HepG2 (cell line): ENCODE data around the gene BPIFB6. TPM values are rescaled to one million over a fixed set of nuclear protein-coding genes. Genes with fewer than 3 reads are reported as not detected.

Experiments
- ATAC-seq: fragments of 200-7000 bp; cut with Tn5 transposase; 3 replicates; pipeline ENCODE4 v1.9.1; 2020; ENCODE audit warnings: mild to moderate bottlenecking, moderate library complexity
- BruUV-seq: library from RNA; stranded (reverse); fragments of 400-500 nt; replicated peaks from 2 replicates; lab custom pipeline; 2021; lab: Mats Ljungman, UMichigan
- CTCF ChIA-PET: fragments of 300-600 bp; formaldehyde crosslinking; extraction: SDS; loops from one replicate; lab custom pipeline; 2021; ENCODE audit warnings: low total read pairs, inconsistent platforms, low intra/inter-chr PET ratio; lab: Yijun Ruan, JAX
- POLR2A ChIA-PET: fragments of 350-600 bp; sonication (Branson Sonifier 250); formaldehyde crosslinking; loops from one replicate; lab custom pipeline; 2020; ENCODE audit warnings: antibody characterized with exemption, inconsistent platforms; lab: Yijun Ruan, JAX
- DNase-seq: peaks from one replicate; pipeline ENCODE4 v3.0.0-alpha.2; 2015; ENCODE audit warnings: low spot score
- FAIRE-seq: peaks from 3 replicates; lab custom pipeline; 2011; peaks lifted over from hg19 to GRCh38; lab: Jason Lieb, UNC
- H2AFZ ChIP-seq: one replicate; pipeline ENCODE4 v1.6.1; 2011; ENCODE audit warnings: low read length, inconsistent platforms
- H3K27ac ChIP-seq: fragments of 300-600 bp; 3 replicates; pipeline ENCODE4 v1.8.0; 2011; ENCODE audit warnings: mixed run types, mild to moderate bottlenecking, mixed read lengths, low read length, inconsistent platforms; ENCODE audit not compliant: insufficient read depth; ENCODE audit errors: extremely low read length
- H3K27me3 ChIP-seq, 2 experiments: fragments of 200-600 bp in 1 of 2; 2 replicates in 1 of 2; 3 replicates in 1 of 2; pipeline versions ENCODE4 v1.6.0 to v1.8.0; 2011; ENCODE audit warnings: low read length in 2 of 2, mild to moderate bottlenecking in 2 of 2, moderate library complexity in 2 of 2, inconsistent platforms in 1 of 2; ENCODE audit not compliant: insufficient read depth in 2 of 2, control insufficient read depth in 1 of 2
- H3K36me3 ChIP-seq, 2 experiments: fragments of 200-600 bp in 1 of 2; replicated peaks in 1 of 2; 2 replicates in 1 of 2; 3 replicates in 1 of 2; pipeline versions ENCODE4 v1.5.1 to v1.8.0; 2011; ENCODE audit warnings: low read length in 2 of 2, inconsistent platforms in 1 of 2; ENCODE audit not compliant: insufficient read depth in 2 of 2, control insufficient read depth in 1 of 2
- H3K4me1 ChIP-seq: 2 replicates; pipeline ENCODE4 v1.5.1; 2012; ENCODE audit warnings: low read length, inconsistent platforms; ENCODE audit not compliant: insufficient read depth
- H3K4me2 ChIP-seq: 2 replicates; pipeline ENCODE4 v1.6.0; 2011; ENCODE audit warnings: low read depth, low read length, inconsistent platforms
- H3K4me3 ChIP-seq, 3 experiments: fragments of 200-600 bp in 1 of 3; sonication (generic), shearing (Covaris generic) in 1 of 3; replicated peaks in 1 of 3; 2 replicates each; pipeline ENCODE4 v1.5.1; 2011 to 2016; ENCODE audit warnings: low read length in 3 of 3, inconsistent platforms in 2 of 3, low read depth in 2 of 3, mild to moderate bottlenecking in 2 of 3, control low read depth in 1 of 3, mixed read lengths in 1 of 3; ENCODE audit not compliant: insufficient read depth in 1 of 3
- H3K79me2 ChIP-seq: one replicate; pipeline ENCODE4 v1.6.1; 2011; ENCODE audit warnings: low read length, inconsistent platforms; ENCODE audit not compliant: insufficient read depth
- H3K9ac ChIP-seq: 2 replicates; pipeline ENCODE4 v1.6.0; 2011; ENCODE audit warnings: mild to moderate bottlenecking, low read depth, low read length, inconsistent platforms; ENCODE audit not compliant: insufficient read depth
- H3K9me3 ChIP-seq: 2 replicates; pipeline ENCODE4 v1.5.1; 2012; ENCODE audit warnings: mild to moderate bottlenecking, low read length
- H4K20me1 ChIP-seq: 2 replicates; pipeline ENCODE4 v1.6.0; 2011; ENCODE audit warnings: inconsistent platforms, mild to moderate bottlenecking, low read length, moderate library complexity; ENCODE audit not compliant: insufficient read depth
- CCAR2 ChIP-seq: fragments of 200-400 bp; formaldehyde crosslinking; optimal IDR thresholded peaks from 2 replicates; pipeline ENCODE3; 2018; ENCODE audit warnings: low read depth, mild to moderate bottlenecking, low read length, moderate library complexity
- CENPBD1 ChIP-seq: sonication (generic); formaldehyde crosslinking; IDR thresholded peaks from 2 replicates; pipeline ENCODE4 v1.8.0; 2022; ENCODE audit warnings: missing genetic modification reagents, low read depth, mild to moderate bottlenecking, borderline replicate concordance
- CHD4 ChIP-seq: fragments of 200-600 bp; sonication (generic); IDR thresholded peaks from 2 replicates; pipeline ENCODE4 v1.7.0; 2017; ENCODE audit warnings: mild to moderate bottlenecking, low read length, borderline replicate concordance
- GMEB1 ChIP-seq: sonication (generic); formaldehyde crosslinking; IDR thresholded peaks from 2 replicates; pipeline ENCODE4 v1.5.1; 2020; ENCODE audit warnings: missing genetic modification reagents, mild to moderate bottlenecking, borderline replicate concordance
- HMGXB3 ChIP-seq: sonication (generic); formaldehyde crosslinking; IDR thresholded peaks from 2 replicates; pipeline ENCODE4 v1.4.0; 2020; ENCODE audit warnings: missing genetic modification reagents, borderline replicate concordance
- IKZF1 ChIP-seq: fragments of 450-650 bp; IDR thresholded peaks from 2 replicates; pipeline ENCODE4 v1.7.1; 2016
- KLF9 ChIP-seq: IDR thresholded peaks from 2 replicates; pipeline ENCODE4 v1.6.1; 2016; ENCODE audit warnings: low read depth
- NCOA2 ChIP-seq: sonication (generic); formaldehyde crosslinking; IDR thresholded peaks from 2 replicates; pipeline ENCODE4 v1.8.0; 2022; ENCODE audit warnings: inconsistent platforms
- NONO ChIP-seq, 2 experiments: fragments of 450-650 bp in 1 of 2; sonication (generic) in 1 of 2; formaldehyde crosslinking in 1 of 2; IDR thresholded peaks in 1 of 2; conservative IDR thresholded peaks in 1 of 2; 2 replicates each; pipeline versions ENCODE4 v1.6.1 to v1.8.0; 2017 to 2022; ENCODE audit warnings: mild to moderate bottlenecking in 1 of 2, missing genetic modification reagents in 1 of 2, moderate library complexity in 1 of 2
- NR2F6 ChIP-seq, 2 experiments: IDR thresholded peaks; 2 replicates each; pipeline ENCODE4 v1.6.1; 2016; ENCODE audit warnings: antibody characterized with exemption in 1 of 2, mild to moderate bottlenecking in 1 of 2
- NRL ChIP-seq: sonication (generic); formaldehyde crosslinking; IDR thresholded peaks from 2 replicates; pipeline ENCODE4 v1.5.0; 2020; ENCODE audit warnings: missing genetic modification reagents, mild to moderate bottlenecking, moderate library complexity, borderline replicate concordance
- POLR2AphosphoS5 ChIP-seq: IDR thresholded peaks from 2 replicates; pipeline ENCODE4 v1.6.1; 2012; ENCODE audit warnings: low read depth, low read length
- POLR2G ChIP-seq: fragments of 200-400 bp; formaldehyde crosslinking; IDR thresholded peaks from 2 replicates; pipeline ENCODE4 v1.6.1; 2018; ENCODE audit warnings: mild to moderate bottlenecking, low read depth, low read length, moderate library complexity
- RBFOX2 ChIP-seq: fragments of 200-400 bp; formaldehyde crosslinking; IDR thresholded peaks from 2 replicates; pipeline ENCODE4 v1.6.1; 2017; ENCODE audit warnings: low read depth, mild to moderate bottlenecking, low read length
- TCF7L2 ChIP-seq: IDR thresholded peaks from 2 replicates; pipeline ENCODE4 v1.6.1; 2011; ENCODE audit warnings: mild to moderate bottlenecking, low read depth, low read length, moderate library complexity
- TOE1 ChIP-seq: sonication (generic); formaldehyde crosslinking; IDR thresholded peaks from 2 replicates; pipeline ENCODE4 v1.4.0; 2020; ENCODE audit warnings: mild to moderate bottlenecking, missing genetic modification reagents
- ZNF619 ChIP-seq: sonication (generic); formaldehyde crosslinking; IDR thresholded peaks from 2 replicates; pipeline ENCODE4 v1.4.0; 2020; ENCODE audit warnings: mild to moderate bottlenecking, missing genetic modification reagents
- ZNF83 ChIP-seq: sonication (generic); formaldehyde crosslinking; IDR thresholded peaks from 2 replicates; pipeline ENCODE4 v1.4.0; 2020; ENCODE audit warnings: missing genetic modification reagents, mild to moderate bottlenecking, borderline replicate concordance
- WGBS: methylation state at CpG from one replicate; pipeline ENCODE4 v1.1.6; 2017; ENCODE audit warnings: low lambda C conversion rate; 5-methylcytosine and 5-hydroxymethylcytosine counted together
- in situ Hi-C: cut with HindIII; loops from 2 replicates; pipeline ENCODE4 v1.10.0; 2017; ENCODE audit warnings: low pct_unique_long_range_greater_than_20kb; ENCODE audit not compliant: extremely low pct_ligation_motif_present
- intact Hi-C: fragments of 100-400 bp; cut with micrococcal nuclease; formaldehyde crosslinking; loops from one replicate; pipeline ENCODE4 v1.10.0; 2022; ENCODE audit not compliant: unreplicated experiment
- polyA plus RNA-seq, 8 experiments: library from polyadenylated mRNA; depleted of rRNA in 3 of 8; stranded (reverse) in 7 of 8; unstranded in 1 of 8; fragments of >200 nt; fragmentation: Illumina TruSeq in 4 of 8; extraction: Trizol in 4 of 8; gene quantifications; 2 replicates each; pipeline versions ENCODE4 v1.2.1 to v1.2.3, GENCODE V29; 2011 to 2016; ENCODE audit warnings: low read depth in 4 of 8, missing spikeins in 1 of 8, mixed read lengths in 1 of 8; ENCODE audit not compliant: insufficient read depth in 1 of 8
- total RNA-seq, 5 experiments: library from RNA; depleted of rRNA; stranded (reverse); fragments of >200 nt; fragmentation: Illumina TruSeq; extraction: Trizol; gene quantifications; 2 replicates each; pipeline ENCODE4 v1.2.3, GENCODE V29; 2016; ENCODE audit warnings: low read depth in 1 of 5

Gene BPIFB6
- total and polyA plus RNA-seq, 2 of the 13 experiments (the other 11 are each of a cell fraction or from before 2014, with no cell fraction given) = 0.13 to 1.7 TPM

GRCh38 chr20:33021879-33022278, 9.6 kb upstream of the BPIFB6 start (continued):
- 0 out of 2 replicates have a peak, but pooled peaks have one; percentile 61 for TF ChIP-seq CENPBD1 (CRISPR knock-in tag)
- no peak for TF ChIP-seq IKZF1
- TF ChIP-seq ZNF619 (CRISPR knock-in tag) = no peak
- TF ChIP-seq NR2F6 (IDR thresholded peaks at IDR 0.05) = no peak
- TF ChIP-seq NR2F6 (CRISPR knock-in tag; IDR thresholded peaks at IDR 0.05) = no peak
- no peak for TF ChIP-seq KLF9 (CRISPR knock-in tag)
- 0 out of 2 replicates have a peak, but pooled peaks have one; percentile 46 for TF ChIP-seq NRL
- 0 out of 2 replicates have a peak, but pooled peaks have one; percentile 23 for TF ChIP-seq GMEB1 (CRISPR knock-in tag)
- TF ChIP-seq ZNF83 (CRISPR knock-in tag) = no peak
- TF ChIP-seq NONO (IDR thresholded peaks at IDR 0.05) = no peak
- 0 out of 2 replicates have a peak, but pooled peaks have one; percentile 17 for TF ChIP-seq NONO (CRISPR knock-in tag; conservative IDR thresholded peaks at IDR 0.05)

GRCh38 chr20:33022289-33022688, 9.2 kb upstream of the BPIFB6 start:
- Histone ChIP-seq H4K20me1 (peaks cover 36% of the 10 kb centered on the region; the same call in 1 of the 2 replicates), H3K9ac (no peak overlapping the region), H3K4me1 (peaks cover 16% of the 10 kb centered on the region), H2AFZ (no peak overlapping the region), H3K4me3 (no peak overlapping the region), H3K27ac (no peak overlapping the region), H3K9me3 (no peaks in the 10 kb centered on the region), H3K4me2 (no peak overlapping the region), H3K79me2 (no peaks in the 10 kb centered on the region), H3K36me3 (peaks cover 35 to 59% of the 10 kb centered on the region in 2 experiments), H3K27me3 (no peaks in the 10 kb centered on the region)
- ChIA-PET CTCF (interaction anchor here (0.6 kb wide), 1 partner anchor 95 kb away, joined by 3 read pairs; no protein-coding TSS in a partner anchor), POLR2A (no interaction called here)
- intact Hi-C loops (loop anchor here (2.0 kb wide), 1 partner anchor 13 kb away; no protein-coding TSS in a partner anchor), in situ Hi-C loops (no loop called here)
- ATAC-seq = no peak
- FAIRE-seq = no peak
- DNase-seq = no peak
- BruUV-seq = no TSS peak
- 90% methylated on average over 4 of the region's 4 CpGs for WGBS
- 0 out of 2 replicates have a peak, but pooled peaks have one; percentile 16 for TF ChIP-seq POLR2G
- no peak for TF ChIP-seq TCF7L2
- TF ChIP-seq HMGXB3 (CRISPR knock-in tag) = no peak
- no peak for TF ChIP-seq CCAR2
- no peak for TF ChIP-seq TOE1 (CRISPR knock-in tag)
- peak; percentile 47 for TF ChIP-seq POLR2AphosphoS5
- peak; percentile 11; the same call in 1 of the 2 replicates for TF ChIP-seq RBFOX2
- TF ChIP-seq NCOA2 = no peak
- TF ChIP-seq CHD4 = no peak
